Measurements from ENCODE around the gene POLR3A.

DNA sequence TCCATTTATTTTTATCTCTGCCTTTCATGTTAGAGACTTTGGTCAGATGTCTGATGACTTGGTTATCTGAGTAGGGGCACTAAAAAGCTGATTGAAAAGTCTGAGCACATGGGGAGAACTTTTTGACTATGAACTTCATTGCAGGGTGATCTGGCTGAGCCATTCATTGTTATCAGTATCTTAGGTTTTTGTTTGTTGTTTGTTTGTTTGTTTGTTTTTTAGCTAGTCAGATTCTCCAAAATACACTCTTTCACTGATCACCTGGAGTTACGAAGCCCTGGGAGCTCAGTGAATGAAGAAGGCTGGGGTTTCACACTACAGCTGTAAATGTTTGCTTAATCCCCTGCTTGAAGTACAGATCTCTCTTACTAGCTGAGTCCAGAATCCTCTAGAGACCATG lies 74.2 kb downstream of the POLR3A start:
- TF ChIP-seq, protein P1, sequence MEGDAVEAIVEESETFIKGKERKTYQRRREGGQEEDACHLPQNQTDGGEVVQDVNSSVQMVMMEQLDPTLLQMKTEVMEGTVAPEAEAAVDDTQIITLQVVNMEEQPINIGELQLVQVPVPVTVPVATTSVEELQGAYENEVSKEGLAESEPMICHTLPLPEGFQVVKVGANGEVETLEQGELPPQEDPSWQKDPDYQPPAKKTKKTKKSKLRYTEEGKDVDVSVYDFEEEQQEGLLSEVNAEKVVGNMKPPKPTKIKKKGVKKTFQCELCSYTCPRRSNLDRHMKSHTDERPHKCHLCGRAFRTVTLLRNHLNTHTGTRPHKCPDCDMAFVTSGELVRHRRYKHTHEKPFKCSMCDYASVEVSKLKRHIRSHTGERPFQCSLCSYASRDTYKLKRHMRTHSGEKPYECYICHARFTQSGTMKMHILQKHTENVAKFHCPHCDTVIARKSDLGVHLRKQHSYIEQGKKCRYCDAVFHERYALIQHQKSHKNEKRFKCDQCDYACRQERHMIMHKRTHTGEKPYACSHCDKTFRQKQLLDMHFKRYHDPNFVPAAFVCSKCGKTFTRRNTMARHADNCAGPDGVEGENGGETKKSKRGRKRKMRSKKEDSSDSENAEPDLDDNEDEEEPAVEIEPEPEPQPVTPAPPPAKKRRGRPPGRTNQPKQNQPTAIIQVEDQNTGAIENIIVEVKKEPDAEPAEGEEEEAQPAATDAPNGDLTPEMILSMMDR (conservative IDR thresholded peaks at IDR 0.05 in 1 of 2, IDR thresholded peaks at IDR 0.05 in 1 of 2; ENCODE audit: low read depth in 1 of 2, low read length in 2 of 2), result no peak
- no peak for TF ChIP-seq EZH2 (IDR thresholded peaks at IDR 0.05; ENCODE audit: low read length, missing control alignments)

Data from fibroblast of lung (primary cell).